AG20443 (cell line): ENCODE results near the gene P4HA1.
"Not testable (repeated sequence)": the region's sequence is repeated elsewhere in the genome, so short reads cannot be mapped to it uniquely, and the experiment has no call there.

Experiments
- DNase-seq: peaks from one replicate; pipeline ENCODE4 v3.0.0; 2012; ENCODE audit warnings: low spot score, mixed read lengths

The P4HA1 gene

GRCh38 chr10:73042130-73042529 lies 54.5 kb downstream of the P4HA1 start:
- DNase-seq = no peak

GRCh38 chr10:73039635-73040034 lies 57.0 kb downstream of the P4HA1 start:
- peak; percentile 75 for DNase-seq

GRCh38 chr10:73036285-73036684 lies 60.4 kb downstream of the P4HA1 start:
- DNase-seq = not testable (repeated sequence)

GRCh38 chr10:73032536-73032935 lies 64.1 kb downstream of the P4HA1 start:
- no peak for DNase-seq

GRCh38 chr10:73026623-73027022 lies 70.0 kb downstream of the P4HA1 start:
- not testable (repeated sequence) for DNase-seq

- DNase-seq = not testable (repeated sequence)
Observed at GRCh38 chr10:73023455-73024070, 73.1 kb downstream of the P4HA1 start.

GRCh38 chr10:73022961-73023360 lies 73.7 kb downstream of the P4HA1 start:
- DNase-seq = not testable (repeated sequence)

- DNase-seq = not testable (repeated sequence)
Observed at GRCh38 chr10:73021538-73022164, 75.0 kb downstream of the P4HA1 start.

- no peak for DNase-seq
Observed at GRCh38 chr10:73021050-73021449, 75.6 kb downstream of the P4HA1 start.

- no peak for DNase-seq
Observed at GRCh38 chr10:73019100-73019499, 77.6 kb downstream of the P4HA1 start.

GRCh38 chr10:73018632-73019031 lies 78.0 kb downstream of the P4HA1 start:
- DNase-seq = no peak

GRCh38 chr10:73017955-73018480 lies 78.6 kb downstream of the P4HA1 start:
- DNase-seq = no peak

- no peak for DNase-seq
Observed at GRCh38 chr10:73015779-73016178, 80.9 kb downstream of the P4HA1 start.

GRCh38 chr10:73003822-73004221 lies 92.8 kb downstream of the P4HA1 start:
- no peak for DNase-seq

GRCh38 chr10:73000973-73001372 lies 95.7 kb downstream of the P4HA1 start:
- no peak for DNase-seq

- no peak for DNase-seq
Observed at GRCh38 chr10:72997099-72997498, 99.6 kb downstream of the P4HA1 start.

- DNase-seq = not testable (repeated sequence)
Observed at GRCh38 chr10:72995459-72995858, 101.2 kb downstream of the P4HA1 start.

GRCh38 chr10:72989771-72990170 lies 106.9 kb downstream of the P4HA1 start:
- not testable (repeated sequence) for DNase-seq

- not testable (repeated sequence) for DNase-seq
Observed at GRCh38 chr10:72984618-72985017, 112.0 kb downstream of the P4HA1 start.

- DNase-seq = no peak
Observed at GRCh38 chr10:72981882-72982529, 114.7 kb downstream of the P4HA1 start.

- DNase-seq = no peak
Observed at GRCh38 chr10:72981028-72981881, 115.4 kb downstream of the P4HA1 start.

- no peak for DNase-seq
Observed at GRCh38 chr10:72980348-72980747, 116.3 kb downstream of the P4HA1 start.
